GM23248 (cell line): Measurements from ENCODE around the gene TBL3. TPM values are rescaled to one million over a fixed set of nuclear protein-coding genes. Genes with fewer than 3 reads are reported as not detected.
A peak's percentile ranks its signal among the peaks of the same experiment; 100 is the strongest.

Experiments used
- DNase-seq: peaks from one replicate; pipeline ENCODE4 v3.0.0-alpha.2; 2015
- H2AFZ ChIP-seq: fragments of 200-600 bp; sonication (generic); 2 replicates; pipeline ENCODE4 v1.6.1; 2016; ENCODE audit warnings: antibody characterized with exemption
- H3F3A ChIP-seq: fragments of 200-600 bp; sonication (generic); 2 replicates; pipeline ENCODE4 v1.6.1; 2016; ENCODE audit warnings: mild to moderate bottlenecking, antibody characterized with exemption, mixed run types; ENCODE audit not compliant: insufficient read depth
- H3K27ac ChIP-seq: fragments of 200-600 bp; sonication (generic); 2 replicates; pipeline ENCODE4 v1.5.1; 2016; ENCODE audit warnings: mild to moderate bottlenecking
- H3K27me3 ChIP-seq: fragments of 200-600 bp; sonication (generic); replicated peaks from 2 replicates; pipeline ENCODE4 v1.6.1; 2016; ENCODE audit warnings: mild to moderate bottlenecking; ENCODE audit not compliant: insufficient read depth
- H3K36me3 ChIP-seq: fragments of 200-600 bp; sonication (generic); 2 replicates; pipeline ENCODE4 v1.6.1; 2016; ENCODE audit warnings: low read depth, mild to moderate bottlenecking
- H3K4me1 ChIP-seq: fragments of 200-600 bp; sonication (generic); 2 replicates; pipeline ENCODE4 v1.6.1; 2016; ENCODE audit warnings: mild to moderate bottlenecking; ENCODE audit not compliant: insufficient read depth
- H3K4me2 ChIP-seq: fragments of 200-600 bp; sonication (generic); one replicate; pipeline ENCODE4 v1.6.1; 2016; ENCODE audit warnings: mild to moderate bottlenecking; ENCODE audit not compliant: unreplicated experiment
- H3K4me3 ChIP-seq: fragments of 200-600 bp; sonication (generic); 2 replicates; pipeline ENCODE4 v1.5.1; 2016; ENCODE audit warnings: mild to moderate bottlenecking
- H3K79me2 ChIP-seq: fragments of 200-600 bp; sonication (generic); 2 replicates; pipeline ENCODE4 v1.6.1; 2016; ENCODE audit warnings: mild to moderate bottlenecking; ENCODE audit not compliant: insufficient read depth
- H3K9ac ChIP-seq: fragments of 200-600 bp; sonication (generic); 2 replicates; pipeline ENCODE4 v1.6.1; 2016; ENCODE audit warnings: mild to moderate bottlenecking
- H3K9me2 ChIP-seq: fragments of 200-600 bp; sonication (generic); 2 replicates; pipeline ENCODE4 v1.6.1; 2016; ENCODE audit warnings: mixed run types, mild to moderate bottlenecking, moderate library complexity; ENCODE audit not compliant: insufficient read depth
- H3K9me3 ChIP-seq: fragments of 200-600 bp; sonication (generic); one replicate; pipeline ENCODE4 v1.6.1; 2017; ENCODE audit warnings: low read depth
- H4K20me1 ChIP-seq: fragments of 200-600 bp; sonication (generic); 2 replicates; pipeline ENCODE4 v1.6.0; 2016; ENCODE audit not compliant: insufficient read depth
- EZH2 ChIP-seq: fragments of 200-600 bp; sonication (generic); IDR thresholded peaks from 2 replicates; pipeline ENCODE4 v1.6.1; 2018; ENCODE audit warnings: antibody characterized with exemption, mild to moderate bottlenecking; ENCODE audit not compliant: insufficient read depth, poor library complexity, severe bottlenecking
- EZH2phosphoT487 ChIP-seq: fragments of 200-600 bp; sonication (generic); IDR thresholded peaks from 2 replicates; pipeline ENCODE4 v1.6.1; 2018; ENCODE audit warnings: antibody characterized with exemption, moderate library complexity, mild to moderate bottlenecking, low read depth; ENCODE audit not compliant: insufficient read depth
- WGBS, 2 experiments: methylation state at CpG; one replicate each; pipeline ENCODE4 v1.1.6; 2015 to 2017; ENCODE audit warnings: low lambda C conversion rate in 2 of 2, low coverage in 1 of 2; ENCODE audit errors: missing lambda C conversion rate in 2 of 2; 5-methylcytosine and 5-hydroxymethylcytosine counted together
- in situ Hi-C: fragments of 300-500 bp; cut with MboI; formaldehyde crosslinking; loops from 2 replicates; pipeline ENCODE4 v1.15.0; 2020
- polyA plus RNA-seq: library from polyadenylated mRNA; unstranded; fragments of >200 nt; fragmentation: Nextera tagmentation; extraction: Ambion mirVana; gene quantifications from 2 replicates; pipeline ENCODE4 v1.2.1, GENCODE V29; 2016
- total RNA-seq: library from RNA; depleted of rRNA; stranded (reverse); fragments of >200 nt; shearing (Covaris generic); gene quantifications from 2 replicates; pipeline ENCODE4 v1.2.3, GENCODE V29; 2014

The TBL3 gene
- total and polyA plus RNA-seq, 2 experiments from 2014 or later, result 43.7 to 46.8 TPM

DNA sequence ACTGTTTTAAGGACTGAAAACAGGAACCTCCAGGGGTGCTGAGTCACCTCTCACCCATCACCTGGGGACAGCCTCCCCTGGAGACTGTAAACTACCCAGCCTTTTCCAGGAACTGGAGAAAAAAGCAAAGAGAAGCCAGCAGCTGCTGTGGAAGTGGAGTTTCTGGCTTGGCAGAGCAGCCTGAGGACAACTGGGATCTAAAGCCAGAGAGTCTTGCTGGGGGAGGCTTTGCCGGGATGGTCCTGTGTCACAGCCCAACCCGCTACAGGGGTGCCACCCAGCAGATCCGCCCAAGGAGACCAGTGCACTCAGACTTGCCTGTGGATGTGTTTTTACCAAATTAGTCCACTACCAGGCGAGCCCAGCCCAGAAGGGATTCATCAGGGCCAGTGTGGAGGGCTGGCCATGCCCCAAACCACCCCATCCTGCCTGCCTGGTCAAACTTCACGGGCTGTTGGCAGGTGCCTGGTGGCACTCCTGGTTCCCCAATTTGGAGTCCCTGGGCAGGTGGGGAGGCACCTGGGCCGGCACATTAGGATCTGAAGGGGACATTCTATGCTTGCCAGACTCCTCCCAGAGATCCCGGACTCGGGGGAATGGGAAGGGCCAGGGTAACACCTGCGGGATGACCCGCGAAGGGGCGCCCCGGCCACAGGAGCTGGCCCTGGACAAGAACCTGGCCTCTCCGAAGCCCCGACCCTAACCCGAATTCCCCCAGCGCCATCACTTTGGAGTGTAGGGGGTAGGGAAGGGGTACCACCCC is 29.6 kb upstream of the TBL3 start:
- Histone ChIP-seq H3K4me1 (no peaks in the 10 kb centered on the region), H4K20me1 (no peaks in the 10 kb centered on the region), H3K9me3 (no peaks in the 10 kb centered on the region), H3K79me2 (no peaks in the 10 kb centered on the region), H3K4me3 (peak overlapping the region; percentile 83), H3K9ac (peak overlapping the region; percentile 77), H3K4me2 (peak overlapping the region; percentile 85), H3K9me2 (no peaks in the 10 kb centered on the region), H3K27me3 (no peaks in the 10 kb centered on the region), H3K27ac (0 out of 2 replicates have a peak overlapping the region, but pooled peaks have one; percentile 14), H2AFZ (peak overlapping the region; percentile 93), H3F3A (no peaks in the 10 kb centered on the region), H3K36me3 (no peaks in the 10 kb centered on the region; the same call in 1 of the 2 replicates)
- WGBS, 2 experiments, result 1 to 7% methylated on average over 13 to 17 of the region's 17 CpGs
- in situ Hi-C loops, result no loop called here
- TF ChIP-seq EZH2phosphoT487 (no peak), EZH2 (no peak)
- peak; percentile 58 for DNase-seq

DNA sequence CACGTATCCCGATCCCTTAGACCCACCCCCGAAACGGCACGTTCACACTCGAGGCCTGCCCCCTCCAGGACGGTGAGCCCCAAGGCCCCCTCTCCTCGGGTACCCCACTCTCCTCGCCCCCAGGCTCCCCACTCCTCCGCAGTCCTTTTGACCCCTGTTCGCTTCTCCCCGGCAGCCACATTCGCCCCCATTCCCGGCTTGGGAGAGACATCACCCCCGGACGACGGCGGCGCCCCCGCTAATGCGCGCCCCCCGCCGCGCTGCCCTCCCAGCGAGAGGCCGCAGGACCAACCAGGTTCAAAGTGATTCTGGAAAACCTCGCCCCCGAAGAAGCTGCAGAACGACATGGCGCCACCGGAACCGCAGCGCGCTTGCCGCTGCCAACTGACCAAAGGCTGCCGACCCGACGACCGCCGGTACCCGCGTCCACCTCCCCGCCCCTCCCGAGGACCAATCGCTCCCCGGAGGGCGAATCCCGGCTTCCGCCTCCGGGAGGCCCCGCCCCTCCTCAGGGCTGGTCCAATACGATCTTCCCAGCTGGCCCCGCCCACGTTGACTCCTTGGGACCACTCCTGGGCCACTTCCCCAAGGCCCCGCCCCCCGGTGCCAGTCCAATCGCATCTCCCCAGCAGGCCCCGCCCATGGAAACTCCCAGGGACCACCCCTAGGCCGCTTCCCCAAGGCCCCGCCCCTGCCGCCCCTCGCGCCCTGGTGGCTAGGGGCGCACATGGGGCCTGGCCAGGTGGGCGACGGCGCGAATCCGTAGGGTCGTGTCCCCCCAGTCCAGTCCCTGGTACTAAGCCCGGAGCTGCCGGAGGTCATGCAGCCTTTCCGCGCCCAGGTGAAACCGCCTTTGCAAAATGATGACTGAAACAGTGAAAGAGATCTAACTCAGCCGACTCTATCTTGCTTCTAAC is 28.8 kb upstream of the TBL3 start, which contains the start of gene MSRB1:
Gene MSRB1, minus strand, starts transcription at position 390 of the 917 bp plus-strand sequence. Its CDS starts 43 bp downstream, at position 347.
- no peaks in the 10 kb centered on the region for H3K36me3 ChIP-seq
- peak within 1 kb of the TSS; percentile 85 for H3K4me2 ChIP-seq
- no peaks in the 10 kb centered on the region for H3K4me1 ChIP-seq
- no peaks in the 10 kb centered on the region for H3K9me3 ChIP-seq
- peak within 1 kb of the TSS; percentile 83 for H3K4me3 ChIP-seq
- H4K20me1 ChIP-seq, result no peaks in the 10 kb centered on the region
- H3F3A ChIP-seq, result no peaks in the 10 kb centered on the region
- no peaks in the 10 kb centered on the region for H3K27me3 ChIP-seq
- 0 out of 2 replicates have a peak within 1 kb of the TSS, but pooled peaks have one; percentile 14 for H3K27ac ChIP-seq
- in situ Hi-C loops, result no loop called here
- WGBS, 2 experiments, result 2% methylated on average over 33 to 75 of the region's 77 CpGs
- no peak for TF ChIP-seq EZH2phosphoT487
- TF ChIP-seq EZH2, result no peak
- H3K9me2 ChIP-seq, result no peaks in the 10 kb centered on the region
- H3K79me2 ChIP-seq, result no peaks in the 10 kb centered on the region
- peak within 1 kb of the TSS; percentile 77 for H3K9ac ChIP-seq
- DNase-seq, result peak; percentile 100
- peak within 1 kb of the TSS; percentile 93 for H2AFZ ChIP-seq

DNA sequence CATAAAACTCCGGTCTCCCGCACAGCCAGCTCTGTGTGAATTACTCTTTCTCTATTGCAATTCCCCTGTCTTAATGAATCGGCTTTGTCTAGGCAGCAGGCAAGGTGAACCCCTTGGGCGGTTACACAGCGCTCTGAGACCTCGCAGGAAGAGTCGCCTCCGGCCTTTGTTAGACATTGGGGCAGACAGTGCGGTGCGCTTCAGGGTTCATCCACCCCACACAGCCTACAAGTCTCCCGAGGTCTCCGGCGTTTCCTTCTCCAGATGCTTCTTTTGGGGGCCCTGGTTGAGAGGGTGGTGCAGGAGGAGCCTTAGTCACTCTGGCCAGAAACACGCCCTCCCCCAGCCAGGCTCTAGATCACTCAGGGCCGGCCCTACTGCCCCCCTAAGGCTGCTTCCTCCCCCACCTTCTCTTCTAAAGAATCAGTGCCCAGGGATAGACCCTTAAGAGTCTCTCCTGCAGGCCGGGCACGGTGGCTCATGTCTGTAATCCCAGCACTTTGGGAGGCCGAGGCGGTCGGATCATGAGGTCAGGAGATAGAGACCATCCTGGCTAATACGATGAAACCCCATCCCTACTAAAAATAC is 27.1 kb upstream of the TBL3 start:
- Histone ChIP-seq H3K27ac (no peak overlapping the region), H3K9ac (no peak overlapping the region), H3F3A (no peaks in the 10 kb centered on the region), H3K4me2 (no peak overlapping the region), H3K79me2 (no peaks in the 10 kb centered on the region), H3K36me3 (no peaks in the 10 kb centered on the region), H3K9me3 (no peaks in the 10 kb centered on the region), H3K9me2 (no peaks in the 10 kb centered on the region), H3K27me3 (no peaks in the 10 kb centered on the region), H2AFZ (no peak overlapping the region), H3K4me1 (no peaks in the 10 kb centered on the region), H4K20me1 (no peaks in the 10 kb centered on the region), H3K4me3 (no peak overlapping the region)
- DNase-seq, result no peak
- WGBS, 2 experiments, result 85 to 86% methylated on average over 19 to 21 of the region's 21 CpGs
- in situ Hi-C loops, result no loop called here
- TF ChIP-seq EZH2phosphoT487 (no peak), EZH2 (no peak)
